Gastrocnemius medialis (tissue), 4 donors: Measurements from ENCODE around the gene TMEM81. TPM values are rescaled to one million over a fixed set of nuclear protein-coding genes. Genes with fewer than 3 reads are reported as not detected.

Source experiments
- ATAC-seq, 2 donors: fragments of 150-250 bp; one replicate each; pipeline ENCODE4 v1.9.1; 2016
- DNase-seq, 2 donors: peaks; one replicate each; pipeline ENCODE4 v3.0.0-alpha.2; 2019
- H3K27ac ChIP-seq, 4 donors: fragments of 200-600 bp; sonication (generic); 1 replicate in 1 of 4; 2 replicates in 3 of 4; pipeline ENCODE4 v1.5.1; 2016 to 2018; ENCODE audit warnings: mild to moderate bottlenecking in 2 of 4, moderate library complexity in 1 of 4
- H3K27me3 ChIP-seq, 3 donors: fragments of 200-600 bp; sonication (generic) in 2 of 3; 1 replicate in 1 of 3; 2 replicates in 2 of 3; pipeline versions ENCODE4 v1.5.1 to v1.6.0; 2016 to 2019; ENCODE audit warnings: mild to moderate bottlenecking in 1 of 3, moderate library complexity in 1 of 3
- H3K36me3 ChIP-seq, 2 donors: fragments of 200-600 bp; sonication (generic) in 1 of 2; one replicate each; pipeline ENCODE4 v1.5.1; 2017 to 2018
- H3K4me1 ChIP-seq, 2 donors: fragments of 200-600 bp; sonication (generic) in 1 of 2; one replicate each; pipeline ENCODE4 v1.5.1; 2016 to 2017; ENCODE audit warnings: mild to moderate bottlenecking in 2 of 2
- H3K4me3 ChIP-seq, 4 donors: fragments of 200-600 bp; sonication (generic) in 3 of 4; 1 replicate in 1 of 4; 2 replicates in 3 of 4; pipeline ENCODE4 v1.5.1; 2016 to 2019; ENCODE audit warnings: mild to moderate bottlenecking in 2 of 4
- H3K9me3 ChIP-seq, 3 donors: fragments of 200-600 bp; sonication (generic) in 2 of 3; 1 replicate in 1 of 3; 2 replicates in 2 of 3; pipeline ENCODE4 v1.5.1; 2016 to 2019
- CTCF ChIP-seq, 5 experiments: fragments of 450-650 bp in 3 of 5; fragments of 200-600 bp in 2 of 5; sonication (generic) in 2 of 5; IDR thresholded peaks in 4 of 5; conservative IDR thresholded peaks in 1 of 5; 1 replicate in 4 of 5; 2 replicates in 1 of 5; pipeline ENCODE4 v1.5.1; 2016 to 2019; ENCODE audit warnings: antibody characterized with exemption in 5 of 5, mild to moderate bottlenecking in 3 of 5, moderate library complexity in 3 of 5
- POLR2A ChIP-seq, 2 donors: fragments of 450-650 bp; IDR thresholded peaks; one replicate each; pipeline ENCODE4 v1.6.1; 2017; ENCODE audit warnings: antibody characterized with exemption in 2 of 2, mild to moderate bottlenecking in 2 of 2, moderate library complexity in 2 of 2
- in situ Hi-C, 4 donors: fragments of 200-750 bp; cut with MboI; loops; one replicate each; pipeline versions ENCODE4 v1.15.0 to v1.8.0; 2017; ENCODE audit warnings: low sequenced_read_pairs in 4 of 4
- intact Hi-C: fragments of 100-400 bp; cut with DNase I; formaldehyde crosslinking; loops from one replicate; pipeline ENCODE4 v1.15.1; 2023; ENCODE audit warnings: low total_unique reads
- total RNA-seq, 4 donors: library from RNA; depleted of rRNA; stranded (reverse); fragments of >200 nt; gene quantifications; one replicate each; pipeline versions ENCODE4 v1.1.0 to v1.2.3, GENCODE V29; 2016

TMEM81 gene
- total RNA-seq, 4 donors from 2014 or later: 3.3 to 6.1 (median 4.7) TPM

DNA sequence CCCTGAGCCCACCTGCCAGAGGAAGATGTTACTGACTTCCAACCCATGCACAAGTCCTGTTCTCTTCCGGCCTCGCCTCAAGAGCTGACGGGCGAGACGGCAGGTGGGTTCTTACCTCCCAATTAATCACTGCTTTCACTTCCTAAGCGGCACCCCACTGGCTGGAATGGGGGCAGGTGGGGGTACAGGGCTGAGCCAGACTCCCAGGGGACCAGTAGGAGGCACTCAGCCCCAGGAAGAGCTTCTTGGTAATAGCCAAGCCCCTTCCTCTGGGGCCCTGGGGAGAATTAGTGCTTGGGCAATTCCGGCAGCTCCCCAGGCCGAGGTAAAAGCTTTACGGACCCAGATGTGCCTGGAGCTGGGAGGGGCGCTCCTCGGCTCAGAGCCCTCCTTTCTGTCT lies 31.6 kb downstream of the TMEM81 start:
- Histone ChIP-seq H3K9me3 (no peaks in the 10 kb centered on the region), H3K4me1 (no peaks in the 10 kb centered on the region), H3K27ac (no peak overlapping the region), H3K4me3 (no peak overlapping the region), H3K36me3 (no peaks in the 10 kb centered on the region), H3K27me3 (peaks cover 0 to 8% (median under 1%) of the 10 kb centered on the region in 3 donors)
- in situ Hi-C loops: no loop called here
- ATAC-seq: no peak
- DNase-seq: no peak
- TF ChIP-seq POLR2A (IDR thresholded peaks at IDR 0.05) (no peak), CTCF (IDR thresholded peaks at IDR 0.05 in 4 of 5, conservative IDR thresholded peaks at IDR 0.05 in 1 of 5) (no peak)
- intact Hi-C loops: no loop called here

GRCh38 chr1:205049479-205049878 lies 34.8 kb downstream of the TMEM81 start:
- DNase-seq: no peak
- Histone ChIP-seq H3K4me1 (no peaks in the 10 kb centered on the region), H3K36me3 (no peaks in the 10 kb centered on the region), H3K4me3 (no peak overlapping the region), H3K27me3 (peaks cover 15 to 34% (median 18%) of the 10 kb centered on the region in 3 donors), H3K9me3 (no peaks in the 10 kb centered on the region), H3K27ac (no peak overlapping the region)
- no peak for ATAC-seq
- in situ Hi-C loops (no loop called here), intact Hi-C loops (no loop called here)
- TF ChIP-seq POLR2A (IDR thresholded peaks at IDR 0.05) (no peak), CTCF (IDR thresholded peaks at IDR 0.05 in 4 of 5, conservative IDR thresholded peaks at IDR 0.05 in 1 of 5) (no peak)

- intact Hi-C loops: no loop called here
- ATAC-seq (no peak), DNase-seq (no peak)
- in situ Hi-C loops: no loop called here
- Histone ChIP-seq H3K27ac (no peak overlapping the region), H3K27me3 (peaks cover 26 to 45% (median 28%) of the 10 kb centered on the region in 3 donors), H3K4me1 (no peaks in the 10 kb centered on the region), H3K36me3 (no peaks in the 10 kb centered on the region), H3K4me3 (no peak overlapping the region), H3K9me3 (no peaks in the 10 kb centered on the region)
- TF ChIP-seq CTCF (IDR thresholded peaks at IDR 0.05 in 4 of 5, conservative IDR thresholded peaks at IDR 0.05 in 1 of 5): no peak
- no peak for TF ChIP-seq POLR2A (IDR thresholded peaks at IDR 0.05)
Measured at GRCh38 chr1:205048382-205048781, 35.9 kb downstream of the TMEM81 start.

- no peaks in the 10 kb centered on the region for H3K9me3 ChIP-seq
- H3K27me3 ChIP-seq: peaks cover 30 to 51% (median 33%) of the 10 kb centered on the region in 3 donors
- intact Hi-C loops: no loop called here
Measured at GRCh38 chr1:205047764-205048231, 36.5 kb downstream of the TMEM81 start.

More at GRCh38 chr1:205047764-205048231, 36.5 kb downstream of the TMEM81 start:
- H3K4me3 ChIP-seq: no peak overlapping the region
- DNase-seq (no peak), ATAC-seq (no peak)
- no peaks in the 10 kb centered on the region for H3K4me1 ChIP-seq
- in situ Hi-C loops: no loop called here
- no peaks in the 10 kb centered on the region for H3K36me3 ChIP-seq
- no peak for TF ChIP-seq CTCF (IDR thresholded peaks at IDR 0.05 in 4 of 5, conservative IDR thresholded peaks at IDR 0.05 in 1 of 5)
- no peak for TF ChIP-seq POLR2A (IDR thresholded peaks at IDR 0.05)
- H3K27ac ChIP-seq: no peak overlapping the region
